HG03135 (cell line): ENCODE results near the gene EGFL7.

Source experiments
- ATAC-seq: cut with Tn5 transposase; IDR thresholded peaks from one replicate; pipeline ENCODE4 v1.9.1; 2021; ENCODE audit warnings: mild to moderate bottlenecking, moderate library complexity; ENCODE audit not compliant: unreplicated experiment

EGFL7 gene

DNA sequence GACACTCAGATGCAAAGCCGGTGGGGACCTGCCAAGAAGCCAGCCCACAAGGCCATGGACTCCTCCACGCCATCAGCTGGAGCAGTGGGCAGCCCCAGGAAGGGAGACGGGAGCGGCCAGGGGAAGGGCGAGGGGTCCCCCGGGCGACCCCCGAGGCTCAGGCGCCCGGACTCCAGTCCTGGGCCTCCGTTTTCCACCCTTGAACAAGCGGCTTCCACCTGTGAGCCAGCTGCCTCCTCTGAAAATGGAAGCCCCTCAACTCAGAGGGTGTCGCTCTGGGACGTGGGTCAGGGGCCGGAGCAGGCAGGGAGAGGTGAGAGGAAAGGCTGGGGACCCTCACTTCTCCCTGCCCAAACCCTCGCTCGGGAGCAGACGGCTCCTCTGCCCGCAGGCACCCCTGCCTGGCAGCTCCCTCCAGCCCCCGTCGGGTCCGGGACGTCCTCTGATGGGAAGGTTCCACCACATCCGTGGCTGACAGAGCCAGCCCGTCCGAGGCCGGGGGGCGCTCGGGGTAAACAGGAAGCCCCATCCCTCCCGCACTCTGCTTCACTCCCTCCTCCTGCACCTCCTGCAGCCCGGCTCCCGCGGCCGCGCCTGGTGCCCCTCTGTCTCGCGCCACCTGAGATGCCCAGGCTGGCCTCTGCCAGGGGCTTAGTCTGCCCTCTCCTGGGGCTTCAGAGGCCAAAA, 3.7 kb upstream of the EGFL7 start:
- ATAC-seq = no peak

DNA sequence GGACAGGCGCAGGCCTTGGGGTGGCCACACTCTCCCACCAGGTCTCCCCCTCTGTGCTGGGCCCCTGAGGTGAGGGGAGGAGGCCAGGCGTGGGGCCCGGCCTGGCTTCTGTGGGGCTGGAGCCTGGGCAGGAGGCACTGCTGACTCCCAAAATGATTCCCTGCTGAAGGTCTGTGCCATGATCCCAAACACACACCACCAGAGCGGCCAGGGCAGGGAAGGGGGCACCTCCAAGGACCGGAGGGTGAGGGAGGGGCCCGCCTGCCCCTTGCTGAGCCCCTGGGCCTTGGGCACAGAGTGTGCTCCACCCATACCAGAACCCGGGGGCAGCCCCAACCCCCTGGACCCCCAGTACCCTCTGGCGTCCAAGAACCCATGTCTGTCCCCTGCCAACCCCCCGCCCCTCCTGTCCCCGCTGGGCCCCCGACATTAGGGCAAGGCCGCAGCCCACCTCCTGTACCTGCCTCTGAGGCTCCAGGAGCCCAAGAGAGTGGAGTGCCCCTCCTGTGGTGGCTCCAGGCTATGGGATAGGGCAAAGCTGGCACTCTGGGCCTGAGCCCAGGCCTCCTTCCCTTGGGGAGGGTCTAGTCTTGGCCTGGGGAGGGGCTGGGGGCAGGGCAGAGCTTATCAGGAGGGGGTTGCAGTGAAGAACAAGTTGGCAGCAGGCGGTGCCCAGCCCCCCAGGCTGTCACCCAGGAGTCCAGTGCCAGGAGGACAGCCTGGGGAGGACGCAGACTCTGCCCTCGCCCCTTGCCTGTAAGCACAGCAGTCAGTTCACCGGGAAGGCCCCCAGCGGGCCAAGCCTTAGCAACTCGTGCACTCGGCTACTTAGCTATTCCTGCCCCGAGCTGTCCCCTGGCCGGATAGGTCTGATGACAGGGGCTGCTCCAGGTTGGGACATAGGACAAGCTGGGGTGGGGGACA, 2.6 kb upstream of the EGFL7 start:
- no peak for ATAC-seq

DNA sequence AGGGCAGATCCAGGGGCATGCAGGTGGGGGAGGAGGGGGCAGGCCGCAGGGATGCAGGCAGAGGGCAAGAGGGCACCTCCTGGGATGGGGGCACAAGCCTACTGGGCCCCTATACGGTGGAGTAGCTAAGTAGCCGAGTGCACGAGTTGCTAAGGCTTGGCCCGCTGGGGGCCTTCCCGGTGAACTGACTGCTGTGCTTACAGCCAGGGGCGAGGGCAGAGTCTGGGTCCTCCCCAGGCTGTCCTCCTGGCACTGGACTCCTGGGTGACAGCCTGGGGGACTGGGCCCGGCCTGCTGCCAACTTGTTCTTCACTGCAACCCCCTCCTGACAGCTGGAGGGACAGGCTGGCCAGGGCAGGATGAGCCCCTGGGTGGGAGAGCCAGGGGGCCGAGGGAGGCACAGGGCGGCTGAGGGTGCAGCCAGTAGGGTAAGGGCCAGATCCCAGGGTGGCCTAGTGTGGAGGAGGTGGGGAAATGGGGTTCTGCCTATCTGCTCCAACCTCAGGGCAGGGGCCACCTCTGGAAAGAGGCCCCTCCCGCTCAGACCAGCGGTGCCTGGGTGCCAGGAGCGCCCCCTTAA, 1.7 kb upstream of the EGFL7 start:
- ATAC-seq = no peak

DNA sequence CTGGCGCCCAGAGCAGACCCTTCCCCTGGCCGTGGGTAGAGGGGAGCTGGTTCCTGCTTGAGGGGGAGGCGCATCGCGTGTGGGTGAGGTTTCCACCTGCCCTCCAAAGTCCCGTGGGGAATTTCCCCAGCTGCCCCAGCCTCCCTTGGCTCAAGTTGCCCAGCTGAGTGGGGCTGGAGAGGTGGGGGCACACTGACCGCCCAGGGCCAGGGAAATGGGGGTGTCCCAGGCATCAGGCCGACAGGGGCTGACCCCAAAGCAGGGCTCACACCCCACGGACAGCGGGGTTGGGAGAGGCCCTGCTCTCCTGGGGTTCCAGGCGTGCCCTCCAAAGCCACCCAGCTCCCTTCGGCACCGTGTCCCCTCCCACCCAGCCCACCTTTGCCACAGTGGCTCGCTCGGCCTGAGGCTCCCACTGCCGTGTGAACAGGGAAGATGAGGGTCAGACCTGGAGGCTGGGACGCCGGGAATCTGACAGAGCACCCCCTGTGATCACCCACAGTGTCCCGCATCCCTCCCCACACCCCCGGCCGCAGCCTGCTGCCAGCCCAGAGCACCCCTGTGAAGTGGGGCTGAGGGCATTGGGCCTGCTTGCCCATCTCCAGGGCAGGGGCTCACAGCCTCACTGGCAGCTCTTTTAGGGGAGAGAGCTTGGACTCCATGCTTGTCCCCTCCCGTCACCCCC, 933 bp upstream of the EGFL7 start:
- no peak for ATAC-seq

DNA sequence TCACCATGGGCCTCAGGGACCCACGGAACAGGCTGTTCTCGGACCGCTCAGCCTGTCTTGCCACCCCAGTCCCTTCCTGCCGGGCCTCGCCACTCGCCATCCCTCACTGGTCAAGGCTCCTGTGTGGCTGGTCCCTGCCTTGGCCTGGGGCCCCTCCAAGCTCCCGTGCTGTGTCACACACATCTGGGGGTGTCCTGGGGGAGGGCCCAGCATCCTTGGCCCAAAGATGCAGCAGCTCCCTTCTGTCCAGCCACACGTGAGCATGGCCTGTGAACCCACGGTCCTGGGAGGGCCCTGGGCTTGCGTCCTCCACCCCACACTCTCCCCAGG, 425 bp upstream of the EGFL7 start:
- no peak for ATAC-seq

DNA sequence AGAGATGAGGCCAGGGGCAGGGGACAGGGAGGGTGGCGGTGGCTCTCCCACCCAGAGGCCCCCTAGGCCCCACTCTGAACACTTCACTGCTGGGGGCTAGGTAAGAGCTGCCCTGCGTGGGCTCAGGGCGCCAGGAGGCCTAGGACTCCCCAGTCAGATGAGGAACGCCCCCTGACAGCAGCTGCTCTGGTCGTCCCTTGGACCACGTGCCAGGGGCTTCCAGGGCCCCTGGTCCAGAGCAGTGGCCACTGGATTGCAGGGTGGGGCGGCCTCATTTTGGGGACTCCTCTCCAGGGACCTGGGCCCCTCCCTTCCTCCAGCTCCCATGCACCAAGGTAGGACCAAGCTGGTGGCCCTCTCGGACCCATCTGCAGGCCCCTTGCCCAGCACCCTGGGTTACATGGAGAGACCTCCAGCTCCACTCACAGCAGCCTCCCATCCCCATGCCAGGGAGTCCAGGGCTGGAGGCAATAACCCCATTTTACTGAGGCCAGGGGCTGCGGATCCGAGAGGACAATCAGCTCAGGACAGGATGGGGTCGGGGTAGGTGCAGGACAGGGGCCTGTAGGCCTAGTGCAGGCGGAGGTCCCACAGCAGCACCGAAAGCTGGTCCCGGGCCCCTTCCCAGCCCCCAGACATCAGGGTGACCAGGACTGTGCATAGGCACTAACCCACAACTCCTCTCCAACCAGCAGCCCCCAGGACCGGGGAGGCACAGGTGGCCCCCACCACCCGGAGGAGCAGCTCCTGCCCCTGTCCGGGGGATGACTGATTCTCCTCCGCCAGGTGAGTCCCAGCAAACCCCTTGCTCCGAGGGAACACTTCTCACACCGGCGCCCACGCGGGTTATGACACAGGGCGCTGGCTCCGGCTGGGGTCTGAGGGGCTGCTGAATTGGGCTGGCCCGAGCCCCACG, 1.5 kb downstream of the EGFL7 start:
- ATAC-seq = no peak

DNA sequence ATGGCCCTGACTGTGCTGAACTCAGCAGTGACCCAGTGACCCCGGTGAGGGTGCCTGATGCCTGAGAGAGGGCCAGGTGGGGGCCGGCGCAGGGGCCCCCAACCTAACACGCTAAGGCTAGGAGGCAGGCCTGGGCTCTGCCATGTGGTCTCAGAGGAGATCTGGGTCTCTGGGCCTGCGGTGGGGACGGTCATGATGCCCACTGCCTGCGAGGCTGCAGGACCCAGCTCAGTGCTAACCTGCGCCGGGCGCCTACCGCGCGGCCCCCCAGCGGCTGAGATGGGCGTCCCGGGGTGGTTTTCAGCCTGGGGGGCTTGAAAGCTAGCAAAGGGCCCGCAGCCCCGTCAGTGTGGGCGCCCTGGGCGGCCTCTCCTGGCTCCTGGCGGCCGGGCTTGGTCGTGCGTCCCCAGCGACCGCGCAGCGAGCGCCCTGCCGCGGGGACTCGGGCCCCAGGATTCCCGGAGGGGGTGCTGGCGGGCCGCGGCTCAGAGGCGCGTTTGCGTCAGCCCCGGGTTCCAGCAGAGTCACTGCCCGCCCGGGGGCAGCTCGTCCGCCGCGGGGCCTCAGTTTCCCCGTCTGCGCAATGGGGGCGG, 2.5 kb downstream of the EGFL7 start:
- no peak for ATAC-seq

DNA sequence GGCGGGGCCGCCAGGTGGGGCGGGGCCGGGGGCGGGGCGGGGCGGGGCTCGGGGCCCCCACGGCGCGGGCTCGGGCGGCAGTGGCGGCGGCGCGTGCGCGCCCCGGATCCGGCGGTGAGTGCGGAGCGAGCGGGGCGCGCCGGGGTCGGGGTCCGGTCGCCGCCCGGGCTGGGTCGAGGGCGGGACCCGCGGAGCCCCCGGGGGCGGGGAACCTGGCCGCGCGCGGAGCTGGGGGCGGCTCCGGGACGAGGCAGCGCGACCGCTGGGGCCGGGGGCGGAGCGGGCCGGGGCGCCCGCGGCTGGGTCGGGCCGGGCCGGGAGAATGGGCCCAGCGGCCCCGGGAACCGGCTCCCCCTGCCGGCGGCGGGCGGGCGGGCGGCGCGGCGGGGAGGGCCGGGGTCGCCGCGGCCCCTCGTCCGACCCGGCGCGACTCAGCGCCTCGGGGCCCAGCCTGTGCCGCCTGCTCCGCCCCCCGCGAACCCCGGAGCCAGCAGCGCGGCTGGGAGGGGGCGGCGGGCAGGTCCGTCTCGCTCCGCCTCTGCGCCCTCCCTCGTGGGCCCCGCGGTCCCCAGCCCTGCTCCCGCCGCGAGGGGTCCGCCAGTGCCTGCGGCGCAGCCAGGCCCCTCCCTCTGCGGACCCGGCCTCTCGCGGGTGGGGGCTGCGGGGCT, 3.1 kb downstream of the EGFL7 start:
- ATAC-seq = no peak

DNA sequence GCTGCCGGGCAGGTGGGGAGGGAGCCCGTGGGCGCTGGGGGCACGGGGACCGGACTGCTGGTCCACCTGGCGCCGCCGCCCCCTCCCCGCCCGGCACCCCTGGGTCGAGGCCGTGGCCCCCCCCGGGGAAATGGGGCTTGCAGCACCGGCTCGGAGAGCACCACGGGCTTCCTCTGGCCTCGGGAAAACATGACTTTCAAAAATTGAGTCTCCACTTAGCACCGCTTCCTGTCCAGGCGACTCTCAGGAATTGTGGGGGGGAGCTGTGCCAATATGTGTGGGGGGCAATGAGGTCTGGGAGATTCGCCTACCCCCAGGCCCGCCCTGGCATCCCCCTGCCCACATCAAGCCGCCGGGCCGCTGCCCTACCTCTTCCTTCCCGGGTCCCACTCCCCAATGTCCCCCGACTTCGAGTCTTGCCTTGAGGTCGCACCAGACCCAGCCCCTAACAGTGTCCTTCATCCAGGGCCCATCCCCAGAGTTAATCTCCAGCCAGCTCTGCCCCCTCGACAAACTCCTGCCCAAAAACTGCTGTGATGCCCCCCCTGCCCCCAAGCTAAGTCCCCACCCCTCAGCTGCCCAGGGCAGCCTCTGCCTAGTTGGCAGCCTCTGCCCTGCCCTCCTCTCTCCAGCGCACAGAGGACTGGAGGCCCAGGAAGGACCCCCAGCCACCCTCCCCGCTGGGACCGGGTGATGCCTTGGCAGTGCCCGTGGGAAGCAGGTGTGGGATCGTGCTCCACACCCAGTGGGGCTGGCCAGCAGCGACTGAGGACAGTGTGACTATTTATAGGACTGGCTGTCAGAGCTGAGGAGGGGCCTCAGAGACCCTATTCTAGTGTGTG, 3.9 kb downstream of the EGFL7 start:
- no peak for ATAC-seq

DNA sequence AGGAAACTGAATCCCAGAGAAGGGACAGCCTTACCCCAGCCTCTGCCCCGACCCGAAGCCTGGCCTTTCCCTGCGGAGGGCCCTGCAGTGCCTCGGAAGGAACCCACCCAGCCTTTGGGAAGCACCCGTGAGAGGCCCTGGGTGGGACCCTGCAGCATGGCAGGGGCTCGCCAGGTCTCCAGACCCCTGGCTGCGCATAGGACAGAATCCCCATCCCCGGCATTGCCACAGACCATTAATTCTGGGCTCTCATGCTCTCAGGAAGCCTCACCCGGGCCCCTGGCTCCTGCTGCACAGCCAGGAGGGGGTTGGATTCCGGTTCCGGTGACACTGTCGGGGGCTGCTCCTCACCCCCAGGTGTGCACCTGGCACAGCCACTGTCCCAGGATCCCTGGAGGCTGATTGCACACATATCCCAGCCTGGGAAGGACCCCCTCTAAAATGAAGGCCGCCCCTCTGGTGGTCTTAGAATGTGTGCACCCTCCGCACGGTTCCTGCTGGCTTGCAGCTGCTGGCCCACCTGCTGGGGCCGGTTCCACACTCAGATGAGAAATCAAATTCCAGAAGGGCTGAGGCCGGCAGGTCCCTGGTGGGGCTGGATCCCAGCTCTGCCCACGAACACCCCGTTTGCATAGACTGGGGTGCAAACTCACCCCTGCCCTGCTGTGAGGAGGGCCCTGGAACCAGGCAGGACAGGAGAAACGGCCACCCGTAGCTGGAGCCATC, 4.7 kb downstream of the EGFL7 start:
- ATAC-seq = no peak

DNA sequence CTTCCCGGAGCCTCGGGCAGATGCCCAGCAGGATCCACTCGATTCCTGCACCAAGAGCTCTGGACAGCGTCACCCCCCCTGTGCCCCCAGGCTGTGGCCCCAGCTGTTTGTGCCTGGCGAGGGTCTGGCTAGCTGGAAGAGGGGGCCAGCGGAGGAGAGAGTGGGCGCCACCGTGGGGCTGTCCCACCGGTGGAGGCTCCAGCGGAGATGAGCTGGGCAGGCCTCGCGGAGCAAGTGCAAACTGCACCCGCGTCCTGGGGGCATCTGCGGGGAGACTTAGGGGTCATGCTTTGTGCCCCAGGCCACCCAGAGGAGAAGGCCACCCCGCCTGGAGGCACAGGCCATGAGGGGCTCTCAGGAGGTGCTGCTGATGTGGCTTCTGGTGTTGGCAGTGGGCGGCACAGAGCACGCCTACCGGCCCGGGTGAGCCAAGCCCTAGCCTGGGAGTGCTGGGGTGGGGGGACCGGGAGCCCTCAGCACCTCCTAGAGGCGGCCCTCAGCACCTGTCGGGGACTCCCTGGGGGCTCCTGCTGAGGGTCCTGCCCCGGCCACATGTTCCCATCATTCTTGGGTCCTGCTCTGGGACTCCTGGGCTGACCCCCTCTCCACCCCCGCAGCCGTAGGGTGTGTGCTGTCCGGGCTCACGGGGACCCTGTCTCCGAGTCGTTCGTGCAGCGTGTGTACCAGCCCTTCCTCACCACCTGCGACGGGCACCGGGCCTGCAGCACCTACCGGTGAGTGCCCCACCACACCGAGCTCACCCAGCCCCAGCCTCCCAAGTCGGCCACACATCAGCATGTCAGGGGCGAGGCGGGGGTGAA, 5.4 kb downstream of the EGFL7 start:
- no peak for ATAC-seq

DNA sequence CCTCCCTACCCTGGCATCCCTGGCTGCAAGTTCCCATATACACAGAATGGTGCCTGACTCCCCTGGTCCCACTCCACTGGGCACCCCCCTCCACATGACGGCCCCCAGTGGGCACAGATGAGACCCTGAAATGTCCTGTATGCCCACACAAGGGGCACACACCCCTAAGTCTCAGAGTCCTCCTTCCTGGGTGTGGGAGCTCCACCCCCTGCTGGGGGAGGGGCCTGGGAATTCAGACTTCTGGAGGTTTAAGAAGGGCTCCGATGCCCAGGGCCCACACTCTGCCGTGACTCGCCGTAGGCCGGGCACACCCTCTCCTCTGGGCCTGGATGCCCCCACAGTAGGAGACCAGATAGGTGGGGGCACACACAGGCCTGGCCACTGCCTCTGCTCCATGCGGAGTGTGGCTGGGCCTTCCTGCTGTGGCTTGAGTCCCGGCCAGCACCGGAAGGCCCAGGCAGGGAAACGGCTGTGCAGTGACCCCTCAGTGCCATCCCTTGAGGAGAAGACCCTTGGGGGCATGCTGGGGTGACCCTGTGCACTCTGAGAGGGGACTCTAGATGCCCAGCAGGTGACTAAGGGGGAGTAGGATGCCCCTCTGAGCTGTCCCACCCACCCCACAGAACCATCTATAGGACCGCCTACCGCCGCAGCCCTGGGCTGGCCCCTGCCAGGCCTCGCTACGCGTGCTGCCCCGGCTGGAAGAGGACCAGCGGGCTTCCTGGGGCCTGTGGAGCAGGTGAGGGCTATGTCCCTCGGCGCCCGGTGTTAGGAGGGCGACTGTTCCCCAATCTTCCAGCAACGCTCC, 6.5 kb downstream of the EGFL7 start:
- ATAC-seq = no peak

DNA sequence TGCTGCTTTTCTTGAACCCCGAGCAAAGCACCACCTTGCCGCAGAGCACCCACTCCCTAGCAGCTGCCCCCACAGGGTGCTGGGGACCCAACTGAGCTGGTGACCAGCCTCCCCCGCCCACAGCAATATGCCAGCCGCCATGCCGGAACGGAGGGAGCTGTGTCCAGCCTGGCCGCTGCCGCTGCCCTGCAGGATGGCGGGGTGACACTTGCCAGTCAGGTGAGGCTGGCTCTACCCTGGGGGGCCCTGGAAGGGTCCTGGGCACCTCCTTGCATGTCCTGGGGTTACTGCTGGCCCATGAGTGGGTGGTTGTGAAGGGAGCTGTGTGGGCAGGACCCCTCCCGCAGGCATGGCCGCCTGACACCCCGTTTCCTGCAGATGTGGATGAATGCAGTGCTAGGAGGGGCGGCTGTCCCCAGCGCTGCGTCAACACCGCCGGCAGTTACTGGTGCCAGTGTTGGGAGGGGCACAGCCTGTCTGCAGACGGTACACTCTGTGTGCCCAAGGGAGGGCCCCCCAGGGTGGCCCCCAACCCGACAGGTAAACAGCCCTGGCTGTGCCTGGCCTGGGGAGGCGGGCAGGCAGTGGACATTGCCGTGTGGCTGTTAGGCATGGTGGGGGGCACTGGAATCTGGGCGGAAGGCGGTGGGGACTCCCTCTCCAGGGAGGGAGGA, 7.2 kb downstream of the EGFL7 start:
- no peak for ATAC-seq

DNA sequence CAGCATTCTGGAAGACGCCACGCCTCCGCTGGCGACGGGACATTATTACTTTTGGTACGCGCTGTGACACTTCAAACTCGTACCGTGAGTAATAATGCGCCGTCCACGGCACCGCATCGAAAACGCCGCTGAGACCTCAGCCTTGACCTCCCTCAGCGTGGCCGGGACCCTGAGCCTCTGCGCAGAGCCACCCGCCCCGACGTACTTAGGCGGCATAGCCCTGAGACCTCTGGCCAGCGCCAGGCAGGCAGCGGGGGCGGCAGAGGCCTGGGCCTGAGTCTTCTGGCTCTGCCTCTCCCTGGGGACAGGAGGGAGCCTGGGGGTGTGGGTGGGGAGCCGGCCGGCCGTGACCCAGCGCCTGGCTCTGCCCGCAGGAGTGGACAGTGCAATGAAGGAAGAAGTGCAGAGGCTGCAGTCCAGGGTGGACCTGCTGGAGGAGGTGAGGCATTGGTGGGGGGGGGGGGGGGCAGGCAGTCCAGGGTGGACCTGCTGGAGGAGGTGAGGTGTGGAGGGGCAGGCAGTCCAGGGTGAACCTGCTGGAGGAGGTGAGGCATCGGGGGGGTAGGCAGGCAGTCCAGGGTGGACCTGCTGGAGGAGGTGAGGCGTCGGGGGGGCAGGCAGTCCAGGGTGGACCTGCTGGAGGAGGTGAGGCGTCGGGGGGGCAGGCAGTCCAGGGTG, 8.0 kb downstream of the EGFL7 start:
- ATAC-seq = no peak

DNA sequence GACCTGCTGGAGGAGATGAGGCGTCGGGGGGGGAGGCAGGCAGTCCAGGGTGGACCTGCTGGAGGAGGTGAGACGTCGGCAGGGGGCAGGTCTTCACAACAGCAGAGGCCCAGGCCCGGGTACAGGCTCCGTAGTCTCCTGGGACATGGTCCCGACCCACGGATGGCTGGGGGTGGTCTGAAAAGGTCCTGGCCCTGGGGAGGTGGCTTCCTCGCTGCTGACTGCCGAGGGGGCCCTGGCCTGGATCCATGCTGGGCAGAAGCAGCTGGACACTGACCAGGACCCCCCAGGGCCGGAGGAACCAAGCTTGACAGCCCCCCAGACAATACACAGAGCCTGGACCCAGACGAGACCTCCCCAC, 8.5 kb downstream of the EGFL7 start:
- no peak for ATAC-seq
